Tibial nerve (tissue), 4 donors: ENCODE measurements around the gene MRPL45. TPM values are rescaled to one million over a fixed set of nuclear protein-coding genes. Genes with fewer than 3 reads are reported as not detected.

Source experiments
- DNase-seq, 2 donors: peaks; one replicate each; pipeline ENCODE4 v3.0.0-alpha.2; 2019; ENCODE audit warnings: low spot score in 2 of 2
- H3K27ac ChIP-seq, 4 donors: fragments of 200-600 bp; sonication (generic) in 3 of 4; one replicate each; pipeline ENCODE4 v1.5.1; 2017 to 2019; ENCODE audit warnings: mild to moderate bottlenecking in 1 of 4
- H3K27me3 ChIP-seq, 2 donors: fragments of 200-600 bp; sonication (generic) in 1 of 2; one replicate each; pipeline versions ENCODE4 v1.5.1 to v1.6.0; 2017 to 2019
- H3K36me3 ChIP-seq, 3 donors: fragments of 200-600 bp; sonication (generic); one replicate each; pipeline ENCODE4 v1.5.1; 2018 to 2019
- H3K4me1 ChIP-seq, 4 donors: fragments of 200-600 bp; sonication (generic) in 3 of 4; one replicate each; pipeline ENCODE4 v1.5.1; 2017 to 2019
- H3K4me3 ChIP-seq, 4 donors: fragments of 200-600 bp; sonication (generic) in 3 of 4; one replicate each; pipeline ENCODE4 v1.5.1; 2017 to 2019; ENCODE audit warnings: mild to moderate bottlenecking in 1 of 4, moderate library complexity in 1 of 4
- H3K9me3 ChIP-seq, 4 donors: fragments of 200-600 bp; sonication (generic) in 3 of 4; one replicate each; pipeline ENCODE4 v1.5.1; 2017 to 2019
- CTCF ChIP-seq, 5 experiments: fragments of 200-600 bp in 3 of 5; fragments of 450-650 bp in 2 of 5; sonication (generic) in 3 of 5; IDR thresholded peaks; one replicate each; pipeline ENCODE4 v1.5.1; 2016 to 2019; ENCODE audit warnings: antibody characterized with exemption in 5 of 5, mild to moderate bottlenecking in 3 of 5, moderate library complexity in 2 of 5
- EP300 ChIP-seq, 2 donors: sonication (generic); formaldehyde crosslinking; IDR thresholded peaks; one replicate each; pipeline ENCODE4 v1.6.1; 2017; ENCODE audit warnings: antibody characterized with exemption in 2 of 2, mild to moderate bottlenecking in 1 of 2
- POLR2A ChIP-seq, 2 donors: fragments of 450-650 bp; IDR thresholded peaks; one replicate each; pipeline ENCODE4 v1.6.1; 2017; ENCODE audit warnings: antibody characterized with exemption in 2 of 2, mild to moderate bottlenecking in 2 of 2, moderate library complexity in 2 of 2
- WGBS, 2 donors: methylation state at CpG; one replicate each; pipeline ENCODE4 v1.1.5; 2018; 5-methylcytosine and 5-hydroxymethylcytosine counted together
- total RNA-seq, 4 donors: library from RNA; depleted of rRNA; stranded (reverse); fragments of >200 nt; gene quantifications; one replicate each; pipeline ENCODE4 v1.1.0, GENCODE V29; 2016

Gene MRPL45
- total RNA-seq, 4 donors from 2014 or later: 17.4 to 29.3 (median 24.2) TPM

GRCh38 chr17:38326996-38327792, 30.2 kb downstream of the MRPL45 start:
- H3K4me3 ChIP-seq: no peak overlapping the region
- H3K4me1 ChIP-seq: peaks cover 0 to 51% (median 22%) of the 10 kb centered on the region in 4 donors
- WGBS, 2 donors: 66 to 68% methylated on average over 8 of the region's 8 CpGs
- TF ChIP-seq CTCF (IDR thresholded peaks at IDR 0.05): no peak
- no peak for TF ChIP-seq POLR2A (IDR thresholded peaks at IDR 0.05)
- peaks cover 0 to 7% of the 10 kb centered on the region in 2 donors for H3K27me3 ChIP-seq
- H3K36me3 ChIP-seq: peaks cover 0 to 22% (median 0%) of the 10 kb centered on the region in 3 donors
- DNase-seq: no peak
- H3K27ac ChIP-seq: peak overlapping the region in 3 of 4 donors; percentile 32 to 90 (median 78)
- no peaks in the 10 kb centered on the region for H3K9me3 ChIP-seq

- no peaks in the 10 kb centered on the region for H3K9me3 ChIP-seq
- peaks cover 0 to 7% of the 10 kb centered on the region in 2 donors for H3K27me3 ChIP-seq
- TF ChIP-seq EP300 (IDR thresholded peaks at IDR 0.05): no peak
- TF ChIP-seq POLR2A (IDR thresholded peaks at IDR 0.05): no peak
- no peak for TF ChIP-seq CTCF (IDR thresholded peaks at IDR 0.05)
- DNase-seq: no peak
- H3K36me3 ChIP-seq: peaks cover 0 to 15% (median 0%) of the 10 kb centered on the region in 3 donors
- peaks cover 0 to 51% (median 22%) of the 10 kb centered on the region in 4 donors for H3K4me1 ChIP-seq
- H3K4me3 ChIP-seq: no peak overlapping the region
- peak overlapping the region in 3 of 4 donors; percentile 45 to 90 (median 78) for H3K27ac ChIP-seq
- WGBS, 2 donors: 36 to 47% methylated on average over 1 of the region's 1 CpG
Measured at GRCh38 chr17:38327936-38328335, 31.0 kb downstream of the MRPL45 start.

GRCh38 chr17:38328620-38329019, 31.7 kb downstream of the MRPL45 start:
- no peak for TF ChIP-seq CTCF (IDR thresholded peaks at IDR 0.05)
- H3K9me3 ChIP-seq: no peaks in the 10 kb centered on the region
- 71 to 74% methylated on average over 7 of the region's 7 CpGs for WGBS, 2 donors

GRCh38 chr17:38329284-38329683, 32.3 kb downstream of the MRPL45 start:
- Histone ChIP-seq H3K9me3 (no peaks in the 10 kb centered on the region), H3K4me1 (peaks cover 0 to 44% (median 18%) of the 10 kb centered on the region in 4 donors), H3K4me3 (no peak overlapping the region), H3K36me3 (peaks cover 0 to 5% (median 0%) of the 10 kb centered on the region in 3 donors), H3K27ac (no peak overlapping the region), H3K27me3 (peaks cover 0 to 7% of the 10 kb centered on the region in 2 donors)
- no peak for TF ChIP-seq POLR2A (IDR thresholded peaks at IDR 0.05)
- no peak for TF ChIP-seq EP300 (IDR thresholded peaks at IDR 0.05)
- TF ChIP-seq CTCF (IDR thresholded peaks at IDR 0.05): no peak
- WGBS, 2 donors: 73 to 80% methylated on average over 7 of the region's 7 CpGs
- DNase-seq: no peak

More at GRCh38 chr17:38328620-38329019, 31.7 kb downstream of the MRPL45 start:
- peaks cover 0 to 50% (median 22%) of the 10 kb centered on the region in 4 donors for H3K4me1 ChIP-seq
- H3K27ac ChIP-seq: peak overlapping the region in 2 of 4 donors; percentile 78 to 90
- H3K27me3 ChIP-seq: peaks cover 0 to 7% of the 10 kb centered on the region in 2 donors
- H3K36me3 ChIP-seq: peaks cover 0 to 8% (median 0%) of the 10 kb centered on the region in 3 donors
- H3K4me3 ChIP-seq: no peak overlapping the region
- no peak for DNase-seq
